Measurements from ENCODE around the gene AXDND1.
"Not testable (repeated sequence)": the region's sequence is repeated elsewhere in the genome, so short reads cannot be mapped to it uniquely, and the experiment has no call there.

AXDND1 gene

GRCh38 chr1:179361631-179362030 is 4.1 kb upstream of the AXDND1 start:
- not testable (repeated sequence) for DNase-seq; H3K36me3 ChIP-seq (ENCODE audit: control insufficient read depth, insufficient read depth, low read length); H3K4me1 ChIP-seq (ENCODE audit: control insufficient read depth, insufficient read depth, low read length, poor library complexity, severe bottlenecking); H3K27ac ChIP-seq (ENCODE audit: insufficient read depth, low read length, poor library complexity, severe bottlenecking); H3K27me3 ChIP-seq (replicated peaks; ENCODE audit: control insufficient read depth, insufficient read depth, low read length, poor library complexity, severe bottlenecking); H3K9me3 ChIP-seq (ENCODE audit: control insufficient read depth, low read length); H3K4me3 ChIP-seq (ENCODE audit: insufficient read depth, low read depth, low read length, poor library complexity, severe bottlenecking)

- peak overlapping the region; percentile 96 for H3K27ac ChIP-seq (ENCODE audit: insufficient read depth, low read length, poor library complexity, severe bottlenecking)
- H3K27me3 ChIP-seq (replicated peaks; ENCODE audit: control insufficient read depth, insufficient read depth, low read length, poor library complexity, severe bottlenecking), result no peaks in the 10 kb centered on the region
- no peaks in the 10 kb centered on the region for H3K4me1 ChIP-seq (ENCODE audit: control insufficient read depth, insufficient read depth, low read length, poor library complexity, severe bottlenecking)
- no peaks in the 10 kb centered on the region for H3K36me3 ChIP-seq (ENCODE audit: control insufficient read depth, insufficient read depth, low read length)
- peak overlapping the region; percentile 61 for H3K4me3 ChIP-seq (ENCODE audit: insufficient read depth, low read depth, low read length, poor library complexity, severe bottlenecking)
- DNase-seq, result no peak
- no peaks in the 10 kb centered on the region for H3K9me3 ChIP-seq (ENCODE audit: control insufficient read depth, low read length)
Observed at GRCh38 chr1:179366093-179366800, 476 bp downstream of the AXDND1 start.

- Histone ChIP-seq H3K9me3 (ENCODE audit: control insufficient read depth, low read length) (no peaks in the 10 kb centered on the region), H3K27ac (ENCODE audit: insufficient read depth, low read length, poor library complexity, severe bottlenecking) (no peak overlapping the region), H3K4me3 (ENCODE audit: insufficient read depth, low read depth, low read length, poor library complexity, severe bottlenecking) (no peak overlapping the region), H3K27me3 (replicated peaks; ENCODE audit: control insufficient read depth, insufficient read depth, low read length, poor library complexity, severe bottlenecking) (no peaks in the 10 kb centered on the region), H3K4me1 (ENCODE audit: control insufficient read depth, insufficient read depth, low read length, poor library complexity, severe bottlenecking) (no peaks in the 10 kb centered on the region), H3K36me3 (ENCODE audit: control insufficient read depth, insufficient read depth, low read length) (no peaks in the 10 kb centered on the region)
- peak in 1 of 3 donors; percentile 13 for DNase-seq
Observed at GRCh38 chr1:179369751-179370341, 4.1 kb downstream of the AXDND1 start.

GRCh38 chr1:179372160-179372559 is 6.4 kb downstream of the AXDND1 start:
- no peak overlapping the region for H3K27ac ChIP-seq (ENCODE audit: insufficient read depth, low read length, poor library complexity, severe bottlenecking)
- no peaks in the 10 kb centered on the region for H3K27me3 ChIP-seq (replicated peaks; ENCODE audit: control insufficient read depth, insufficient read depth, low read length, poor library complexity, severe bottlenecking)
- no peak for DNase-seq
- H3K4me3 ChIP-seq (ENCODE audit: insufficient read depth, low read depth, low read length, poor library complexity, severe bottlenecking), result no peak overlapping the region
- H3K4me1 ChIP-seq (ENCODE audit: control insufficient read depth, insufficient read depth, low read length, poor library complexity, severe bottlenecking), result no peaks in the 10 kb centered on the region
- no peaks in the 10 kb centered on the region for H3K9me3 ChIP-seq (ENCODE audit: control insufficient read depth, low read length)
- H3K36me3 ChIP-seq (ENCODE audit: control insufficient read depth, insufficient read depth, low read length), result no peaks in the 10 kb centered on the region

- Histone ChIP-seq H3K4me1 (ENCODE audit: control insufficient read depth, insufficient read depth, low read length, poor library complexity, severe bottlenecking) (no peaks in the 10 kb centered on the region), H3K9me3 (ENCODE audit: control insufficient read depth, low read length) (no peaks in the 10 kb centered on the region), H3K27me3 (replicated peaks; ENCODE audit: control insufficient read depth, insufficient read depth, low read length, poor library complexity, severe bottlenecking) (no peaks in the 10 kb centered on the region), H3K36me3 (ENCODE audit: control insufficient read depth, insufficient read depth, low read length) (no peaks in the 10 kb centered on the region), H3K4me3 (ENCODE audit: insufficient read depth, low read depth, low read length, poor library complexity, severe bottlenecking) (no peak overlapping the region), H3K27ac (ENCODE audit: insufficient read depth, low read length, poor library complexity, severe bottlenecking) (no peak overlapping the region)
- no peak for DNase-seq
Observed at GRCh38 chr1:179376223-179376622, 10.5 kb downstream of the AXDND1 start.

GRCh38 chr1:179380299-179380698 is 14.5 kb downstream of the AXDND1 start:
- Histone ChIP-seq H3K9me3 (ENCODE audit: control insufficient read depth, low read length) (no peaks in the 10 kb centered on the region), H3K36me3 (ENCODE audit: control insufficient read depth, insufficient read depth, low read length) (no peaks in the 10 kb centered on the region), H3K27me3 (replicated peaks; ENCODE audit: control insufficient read depth, insufficient read depth, low read length, poor library complexity, severe bottlenecking) (no peaks in the 10 kb centered on the region), H3K27ac (ENCODE audit: insufficient read depth, low read length, poor library complexity, severe bottlenecking) (no peak overlapping the region), H3K4me3 (ENCODE audit: insufficient read depth, low read depth, low read length, poor library complexity, severe bottlenecking) (no peak overlapping the region), H3K4me1 (ENCODE audit: control insufficient read depth, insufficient read depth, low read length, poor library complexity, severe bottlenecking) (no peaks in the 10 kb centered on the region)
- no peak for DNase-seq

- H3K27me3 ChIP-seq (replicated peaks; ENCODE audit: control insufficient read depth, insufficient read depth, low read length, poor library complexity, severe bottlenecking), result no peaks in the 10 kb centered on the region
Observed at GRCh38 chr1:179384027-179384426, 18.3 kb downstream of the AXDND1 start.

GRCh38 chr1:179385510-179385909 is 19.7 kb downstream of the AXDND1 start:
- no peak overlapping the region for H3K4me3 ChIP-seq (ENCODE audit: insufficient read depth, low read depth, low read length, poor library complexity, severe bottlenecking)
- H3K9me3 ChIP-seq (ENCODE audit: control insufficient read depth, low read length), result no peaks in the 10 kb centered on the region
- DNase-seq, result no peak
- no peak overlapping the region for H3K27ac ChIP-seq (ENCODE audit: insufficient read depth, low read length, poor library complexity, severe bottlenecking)
- H3K27me3 ChIP-seq (replicated peaks; ENCODE audit: control insufficient read depth, insufficient read depth, low read length, poor library complexity, severe bottlenecking), result no peaks in the 10 kb centered on the region
- no peaks in the 10 kb centered on the region for H3K4me1 ChIP-seq (ENCODE audit: control insufficient read depth, insufficient read depth, low read length, poor library complexity, severe bottlenecking)
- no peaks in the 10 kb centered on the region for H3K36me3 ChIP-seq (ENCODE audit: control insufficient read depth, insufficient read depth, low read length)

More at GRCh38 chr1:179384027-179384426, 18.3 kb downstream of the AXDND1 start:
- Histone ChIP-seq H3K4me1 (ENCODE audit: control insufficient read depth, insufficient read depth, low read length, poor library complexity, severe bottlenecking) (no peaks in the 10 kb centered on the region), H3K36me3 (ENCODE audit: control insufficient read depth, insufficient read depth, low read length) (no peaks in the 10 kb centered on the region), H3K9me3 (ENCODE audit: control insufficient read depth, low read length) (no peaks in the 10 kb centered on the region), H3K4me3 (ENCODE audit: insufficient read depth, low read depth, low read length, poor library complexity, severe bottlenecking) (no peak overlapping the region), H3K27ac (ENCODE audit: insufficient read depth, low read length, poor library complexity, severe bottlenecking) (no peak overlapping the region)
- no peak for DNase-seq

GRCh38 chr1:179393721-179394120 is 27.9 kb downstream of the AXDND1 start:
- no peak for DNase-seq
- Histone ChIP-seq H3K4me3 (ENCODE audit: insufficient read depth, low read depth, low read length, poor library complexity, severe bottlenecking) (no peak overlapping the region), H3K4me1 (ENCODE audit: control insufficient read depth, insufficient read depth, low read length, poor library complexity, severe bottlenecking) (no peaks in the 10 kb centered on the region), H3K36me3 (ENCODE audit: control insufficient read depth, insufficient read depth, low read length) (no peaks in the 10 kb centered on the region), H3K27me3 (replicated peaks; ENCODE audit: control insufficient read depth, insufficient read depth, low read length, poor library complexity, severe bottlenecking) (no peaks in the 10 kb centered on the region), H3K27ac (ENCODE audit: insufficient read depth, low read length, poor library complexity, severe bottlenecking) (no peak overlapping the region), H3K9me3 (ENCODE audit: control insufficient read depth, low read length) (no peaks in the 10 kb centered on the region)

GRCh38 chr1:179399399-179399798 is 33.6 kb downstream of the AXDND1 start:
- H3K36me3 ChIP-seq (ENCODE audit: control insufficient read depth, insufficient read depth, low read length); H3K9me3 ChIP-seq (ENCODE audit: control insufficient read depth, low read length); H3K4me1 ChIP-seq (ENCODE audit: control insufficient read depth, insufficient read depth, low read length, poor library complexity, severe bottlenecking); H3K27me3 ChIP-seq (replicated peaks; ENCODE audit: control insufficient read depth, insufficient read depth, low read length, poor library complexity, severe bottlenecking); H3K4me3 ChIP-seq (ENCODE audit: insufficient read depth, low read depth, low read length, poor library complexity, severe bottlenecking); DNase-seq; H3K27ac ChIP-seq (ENCODE audit: insufficient read depth, low read length, poor library complexity, severe bottlenecking): not testable (repeated sequence)

Data from effector memory CD4-positive, alpha-beta T cell (primary cell).